Sigmoid colon (tissue), 4 donors: ENCODE results near the gene HMCN2.

ENCODE experiments used
- CTCF ChIP-seq, 4 experiments: fragments of 450-650 bp in 3 of 4; fragments of 200-600 bp in 1 of 4; IDR thresholded peaks; one replicate each; pipeline ENCODE4 v1.5.1; 2016 to 2019; ENCODE audit warnings: antibody characterized with exemption in 4 of 4, mild to moderate bottlenecking in 3 of 4, moderate library complexity in 2 of 4
- EP300 ChIP-seq, 4 donors: sonication (generic); formaldehyde crosslinking; IDR thresholded peaks; one replicate each; pipeline ENCODE4 v1.6.1; 2017; ENCODE audit warnings: antibody characterized with exemption in 4 of 4
- POLR2A ChIP-seq, 2 donors: fragments of 450-650 bp; IDR thresholded peaks; one replicate each; pipeline ENCODE4 v1.6.1; 2016; ENCODE audit warnings: antibody characterized with exemption in 2 of 2, mild to moderate bottlenecking in 2 of 2, moderate library complexity in 2 of 2

GRCh38 chr9:130311003-130311402, 45.4 kb downstream of the HMCN2 start:
- TF ChIP-seq CTCF (IDR thresholded peaks at IDR 0.05) (no peak), POLR2A (IDR thresholded peaks at IDR 0.05) (no peak), EP300 (IDR thresholded peaks at IDR 0.05) (no peak)
